ENCODE results near the gene FAM170B.

Gene FAM170B

DNA sequence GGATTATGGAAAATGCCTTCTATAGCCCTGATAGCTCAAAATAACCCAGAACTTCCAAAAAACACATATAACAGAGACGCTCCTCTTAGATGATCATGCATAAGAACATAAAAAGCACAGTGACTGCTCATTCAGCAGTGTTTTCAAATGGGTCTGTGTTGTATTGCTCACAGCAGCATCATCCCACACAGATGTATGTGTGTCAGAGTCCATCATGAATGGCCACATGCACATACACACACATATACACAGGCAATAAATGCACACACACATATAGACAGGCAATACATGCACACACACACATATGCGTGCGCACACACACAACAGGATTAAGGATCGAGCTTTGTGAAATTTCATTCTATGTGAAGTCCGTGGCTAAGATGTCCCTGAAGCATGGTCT, 28.2 kb upstream of the FAM170B start:
- Histone ChIP-seq H3K9ac (ENCODE audit: low read length in 5 of 5) (no peak overlapping the region), H3K36me3 (ENCODE audit: control insufficient read depth in 5 of 5, insufficient read depth in 5 of 5, low read length in 5 of 5) (peaks cover 0 to 41% (median 28%) of the 10 kb centered on the region in 5 donors), H3K4me1 (ENCODE audit: control insufficient read depth in 5 of 5, insufficient read depth in 5 of 5, low read length in 5 of 5) (peaks cover 0 to 4% (median 3%) of the 10 kb centered on the region in 5 donors), H3K9me3 (ENCODE audit: control insufficient read depth in 5 of 5, low read length in 5 of 5) (no peaks in the 10 kb centered on the region), H3K27ac (ENCODE audit: low read depth, low read length) (no peak overlapping the region), H3K4me3 (ENCODE audit: low read depth in 1 of 5, low read length in 5 of 5) (no peak overlapping the region), H3K27me3 (ENCODE audit: control insufficient read depth in 5 of 5, insufficient read depth in 4 of 5, low read length in 5 of 5) (no peaks in the 10 kb centered on the region)

DNA sequence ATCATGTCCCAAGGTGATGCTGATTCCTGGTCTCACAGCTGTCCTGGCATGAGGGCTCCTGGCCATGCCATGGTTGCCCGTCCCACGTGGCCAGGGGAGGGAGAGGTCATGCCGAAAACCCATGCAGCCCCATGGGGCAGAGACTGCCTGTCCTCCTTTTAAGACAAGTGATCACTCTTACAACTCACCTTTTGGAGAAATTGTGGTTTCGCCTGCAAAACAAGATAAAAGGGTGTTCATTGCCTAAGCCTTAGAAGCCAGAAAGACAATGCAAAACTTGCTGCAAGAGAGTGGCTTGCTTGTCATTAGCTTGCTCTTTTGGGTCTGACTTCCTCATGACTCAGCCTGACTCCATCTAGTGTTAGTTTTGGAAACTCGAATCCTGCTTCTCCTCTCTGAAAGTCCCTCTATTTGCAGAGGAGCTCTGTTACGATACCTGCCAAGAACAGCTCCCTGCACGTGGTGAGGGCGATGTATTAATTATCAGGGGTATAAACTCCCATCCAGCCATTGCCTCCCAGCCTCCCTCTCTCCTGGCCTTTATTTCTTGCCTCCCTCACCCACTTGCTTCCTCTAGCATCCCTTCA, 27.7 kb upstream of the FAM170B start:
- no peak overlapping the region for H3K27ac ChIP-seq (ENCODE audit: low read depth, low read length)
- no peaks in the 10 kb centered on the region for H3K27me3 ChIP-seq (ENCODE audit: control insufficient read depth in 5 of 5, insufficient read depth in 4 of 5, low read length in 5 of 5)
- H3K9me3 ChIP-seq (ENCODE audit: control insufficient read depth in 5 of 5, low read length in 5 of 5) = no peaks in the 10 kb centered on the region
- H3K36me3 ChIP-seq (ENCODE audit: control insufficient read depth in 5 of 5, insufficient read depth in 5 of 5, low read length in 5 of 5) = peaks cover 0 to 43% (median 23%) of the 10 kb centered on the region in 5 donors
- peaks cover 0 to 4% (median 3%) of the 10 kb centered on the region in 5 donors for H3K4me1 ChIP-seq (ENCODE audit: control insufficient read depth in 5 of 5, insufficient read depth in 5 of 5, low read length in 5 of 5)
- H3K9ac ChIP-seq (ENCODE audit: low read length in 5 of 5) = no peak overlapping the region
- no peak overlapping the region for H3K4me3 ChIP-seq (ENCODE audit: low read depth in 1 of 5, low read length in 5 of 5)

DNA sequence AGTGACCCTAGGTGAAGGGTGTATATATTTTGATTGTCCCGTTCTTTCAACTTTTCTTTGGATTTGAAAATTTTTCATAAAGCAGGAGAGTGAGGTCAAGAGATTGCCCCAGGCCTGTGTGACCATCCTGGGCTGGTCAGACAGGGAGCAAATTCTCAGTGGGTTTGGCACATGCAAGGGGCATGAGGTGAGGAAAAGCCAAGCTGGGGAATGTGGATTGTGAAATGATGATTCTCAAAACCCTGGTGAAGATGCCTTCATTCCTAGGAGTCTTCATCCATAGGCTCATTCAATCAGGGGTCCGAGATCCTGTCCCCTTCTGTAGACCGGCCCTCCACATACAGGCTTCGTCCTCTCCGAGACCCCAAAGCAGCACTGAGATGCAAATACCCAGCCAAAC, 27.0 kb upstream of the FAM170B start:
- H3K9me3 ChIP-seq (ENCODE audit: control insufficient read depth in 5 of 5, low read length in 5 of 5) = no peaks in the 10 kb centered on the region
- no peak overlapping the region for H3K4me3 ChIP-seq (ENCODE audit: low read depth in 1 of 5, low read length in 5 of 5)
- H3K4me1 ChIP-seq (ENCODE audit: control insufficient read depth in 5 of 5, insufficient read depth in 5 of 5, low read length in 5 of 5) = peaks cover 0 to 4% (median 3%) of the 10 kb centered on the region in 5 donors
- no peak overlapping the region for H3K27ac ChIP-seq (ENCODE audit: low read depth, low read length)
- no peaks in the 10 kb centered on the region for H3K27me3 ChIP-seq (ENCODE audit: control insufficient read depth in 5 of 5, insufficient read depth in 4 of 5, low read length in 5 of 5)
- H3K36me3 ChIP-seq (ENCODE audit: control insufficient read depth in 5 of 5, insufficient read depth in 5 of 5, low read length in 5 of 5) = peaks cover 0 to 40% (median 17%) of the 10 kb centered on the region in 5 donors
- no peak overlapping the region for H3K9ac ChIP-seq (ENCODE audit: low read length in 5 of 5)

DNA sequence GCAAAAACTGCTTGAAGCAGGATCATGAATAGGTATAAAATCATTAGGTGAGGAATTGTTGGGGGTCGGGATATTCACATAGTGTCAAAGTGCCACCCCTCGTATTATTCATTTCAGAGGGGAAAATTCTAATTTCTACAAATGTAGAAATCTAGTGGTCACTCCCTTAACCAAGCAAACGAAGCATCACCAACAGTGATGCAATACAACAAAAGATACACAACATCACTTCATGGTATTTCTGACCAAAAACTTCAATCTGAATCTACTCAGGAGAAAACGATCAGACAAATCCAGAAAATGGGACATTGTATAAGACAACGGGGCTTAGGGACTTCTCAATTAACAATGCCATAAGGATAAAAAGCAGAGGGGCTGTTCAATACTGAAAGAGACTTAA, 26.3 kb upstream of the FAM170B start:
- H3K27ac ChIP-seq (ENCODE audit: low read depth, low read length) = no peak overlapping the region
- peaks cover 0 to 4% (median 3%) of the 10 kb centered on the region in 5 donors for H3K4me1 ChIP-seq (ENCODE audit: control insufficient read depth in 5 of 5, insufficient read depth in 5 of 5, low read length in 5 of 5)
- H3K9ac ChIP-seq (ENCODE audit: low read length in 5 of 5) = no peak overlapping the region
- no peaks in the 10 kb centered on the region for H3K27me3 ChIP-seq (ENCODE audit: control insufficient read depth in 5 of 5, insufficient read depth in 4 of 5, low read length in 5 of 5)
- H3K4me3 ChIP-seq (ENCODE audit: low read depth in 1 of 5, low read length in 5 of 5) = no peak overlapping the region
- no peaks in the 10 kb centered on the region for H3K9me3 ChIP-seq (ENCODE audit: control insufficient read depth in 5 of 5, low read length in 5 of 5)
- H3K36me3 ChIP-seq (ENCODE audit: control insufficient read depth in 5 of 5, insufficient read depth in 5 of 5, low read length in 5 of 5) = peaks cover 0 to 40% (median 13%) of the 10 kb centered on the region in 5 donors

DNA sequence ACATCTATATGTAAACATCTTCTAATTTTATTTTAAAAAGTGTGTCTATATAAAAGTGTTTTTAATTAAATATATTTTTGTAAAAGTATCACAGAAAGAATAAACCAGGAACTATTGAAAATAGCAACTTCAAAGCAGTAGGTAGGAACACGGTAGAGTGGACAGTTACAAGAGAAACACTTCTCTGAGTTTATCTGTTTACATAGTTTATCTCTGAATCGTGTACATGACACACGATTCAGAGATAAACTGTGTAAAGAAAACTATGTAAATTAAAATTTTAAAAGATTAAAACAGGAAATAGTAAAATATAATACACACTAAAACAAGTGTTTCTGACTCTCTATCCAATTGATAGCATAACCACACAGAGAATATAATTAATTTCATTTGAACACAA, 25.1 kb upstream of the FAM170B start:
- Histone ChIP-seq H3K9ac (ENCODE audit: low read length in 5 of 5) (no peak overlapping the region), H3K4me3 (ENCODE audit: low read depth in 1 of 5, low read length in 5 of 5) (no peak overlapping the region), H3K27ac (ENCODE audit: low read depth, low read length) (no peak overlapping the region), H3K4me1 (ENCODE audit: control insufficient read depth in 5 of 5, insufficient read depth in 5 of 5, low read length in 5 of 5) (peaks cover 0 to 4% (median 3%) of the 10 kb centered on the region in 5 donors), H3K36me3 (ENCODE audit: control insufficient read depth in 5 of 5, insufficient read depth in 5 of 5, low read length in 5 of 5) (peaks cover 0 to 35% (median 12%) of the 10 kb centered on the region in 5 donors), H3K9me3 (ENCODE audit: control insufficient read depth in 5 of 5, low read length in 5 of 5) (no peaks in the 10 kb centered on the region), H3K27me3 (ENCODE audit: control insufficient read depth in 5 of 5, insufficient read depth in 4 of 5, low read length in 5 of 5) (no peaks in the 10 kb centered on the region)

DNA sequence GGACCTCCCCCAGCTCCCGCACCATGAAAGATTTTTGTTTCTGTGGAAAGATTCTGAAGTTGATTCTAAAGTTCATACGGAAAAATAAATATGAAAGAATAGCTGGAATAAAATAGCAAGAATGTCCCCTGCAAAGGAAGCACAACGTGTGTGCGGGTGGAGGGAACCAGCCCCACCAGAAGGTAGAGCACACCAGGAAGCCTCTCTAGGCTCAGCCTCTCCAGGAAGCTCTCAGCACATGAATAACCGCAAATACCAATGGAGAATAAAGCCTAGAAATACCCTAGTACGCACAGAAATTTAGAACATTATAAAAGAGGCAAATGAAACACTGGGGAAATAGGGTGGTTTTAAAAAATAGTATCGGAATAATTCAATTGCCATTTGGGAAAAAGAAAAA, 24.6 kb upstream of the FAM170B start:
- no peak overlapping the region for H3K27ac ChIP-seq (ENCODE audit: low read depth, low read length)
- H3K9me3 ChIP-seq (ENCODE audit: control insufficient read depth in 5 of 5, low read length in 5 of 5) = no peaks in the 10 kb centered on the region
- no peak overlapping the region for H3K9ac ChIP-seq (ENCODE audit: low read length in 5 of 5)
- H3K4me3 ChIP-seq (ENCODE audit: low read depth in 1 of 5, low read length in 5 of 5) = no peak overlapping the region
- peaks cover 0 to 35% (median 12%) of the 10 kb centered on the region in 5 donors for H3K36me3 ChIP-seq (ENCODE audit: control insufficient read depth in 5 of 5, insufficient read depth in 5 of 5, low read length in 5 of 5)
- peaks cover 0 to 4% (median 3%) of the 10 kb centered on the region in 5 donors for H3K4me1 ChIP-seq (ENCODE audit: control insufficient read depth in 5 of 5, insufficient read depth in 5 of 5, low read length in 5 of 5)
- no peaks in the 10 kb centered on the region for H3K27me3 ChIP-seq (ENCODE audit: control insufficient read depth in 5 of 5, insufficient read depth in 4 of 5, low read length in 5 of 5)

DNA sequence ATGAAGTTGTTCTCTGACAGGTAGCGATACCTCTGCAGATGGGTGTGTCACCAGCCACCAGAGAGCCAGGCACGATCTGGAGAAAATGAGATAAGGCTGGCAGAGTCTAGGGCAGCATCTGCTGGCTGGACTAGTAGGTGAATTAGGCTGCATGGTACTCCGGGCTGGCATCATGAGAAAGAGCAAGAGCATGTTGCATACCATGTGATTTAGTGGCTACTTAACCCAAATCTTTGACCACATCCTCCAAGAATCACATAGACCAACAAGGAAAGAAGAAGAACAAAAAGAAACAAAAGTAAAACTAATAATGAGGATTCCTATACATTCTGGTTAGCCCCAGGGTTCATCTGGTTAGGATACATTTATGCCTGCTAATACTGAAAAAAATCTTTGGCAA, 23.4 kb upstream of the FAM170B start:
- Histone ChIP-seq H3K36me3 (ENCODE audit: control insufficient read depth in 5 of 5, insufficient read depth in 5 of 5, low read length in 5 of 5) (peaks cover 0 to 29% (median 8%) of the 10 kb centered on the region in 5 donors), H3K27me3 (ENCODE audit: control insufficient read depth in 5 of 5, insufficient read depth in 4 of 5, low read length in 5 of 5) (peaks cover 0 to 2% (median 0%) of the 10 kb centered on the region in 5 donors), H3K9ac (ENCODE audit: low read length in 5 of 5) (no peak overlapping the region), H3K27ac (ENCODE audit: low read depth, low read length) (no peak overlapping the region), H3K4me1 (ENCODE audit: control insufficient read depth in 5 of 5, insufficient read depth in 5 of 5, low read length in 5 of 5) (peaks cover 0 to 4% (median 3%) of the 10 kb centered on the region in 5 donors), H3K9me3 (ENCODE audit: control insufficient read depth in 5 of 5, low read length in 5 of 5) (no peaks in the 10 kb centered on the region), H3K4me3 (ENCODE audit: low read depth in 1 of 5, low read length in 5 of 5) (no peak overlapping the region)

DNA sequence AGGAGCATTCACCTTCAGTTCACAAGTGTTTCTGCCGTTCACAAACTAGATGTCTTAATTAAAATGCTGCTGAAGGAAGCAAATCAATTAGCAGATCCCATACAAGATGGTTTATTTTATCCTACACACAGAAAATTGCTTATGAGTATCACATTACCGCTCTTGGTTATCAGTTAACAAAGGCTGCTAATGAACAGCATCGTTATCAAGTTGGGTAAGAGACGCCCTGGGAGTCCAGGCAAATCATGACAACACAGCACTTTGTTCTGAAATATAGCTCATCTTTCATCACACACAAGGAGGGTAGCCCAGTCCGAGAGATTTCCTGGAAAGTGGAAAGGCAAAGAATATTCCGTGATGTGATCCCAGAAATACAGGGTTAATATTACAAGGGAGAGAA, 20.8 kb upstream of the FAM170B start:
- Histone ChIP-seq H3K9me3 (ENCODE audit: control insufficient read depth in 5 of 5, low read length in 5 of 5) (no peaks in the 10 kb centered on the region), H3K9ac (ENCODE audit: low read length in 5 of 5) (no peak overlapping the region), H3K4me3 (ENCODE audit: low read depth in 1 of 5, low read length in 5 of 5) (no peak overlapping the region), H3K4me1 (ENCODE audit: control insufficient read depth in 5 of 5, insufficient read depth in 5 of 5, low read length in 5 of 5) (peaks cover 0 to 8% (median 2%) of the 10 kb centered on the region in 5 donors), H3K27ac (ENCODE audit: low read depth, low read length) (no peak overlapping the region), H3K36me3 (ENCODE audit: control insufficient read depth in 5 of 5, insufficient read depth in 5 of 5, low read length in 5 of 5) (peaks cover 0 to 22% (median 4%) of the 10 kb centered on the region in 5 donors), H3K27me3 (ENCODE audit: control insufficient read depth in 5 of 5, insufficient read depth in 4 of 5, low read length in 5 of 5) (peaks cover 0 to 2% (median 0%) of the 10 kb centered on the region in 5 donors)

DNA sequence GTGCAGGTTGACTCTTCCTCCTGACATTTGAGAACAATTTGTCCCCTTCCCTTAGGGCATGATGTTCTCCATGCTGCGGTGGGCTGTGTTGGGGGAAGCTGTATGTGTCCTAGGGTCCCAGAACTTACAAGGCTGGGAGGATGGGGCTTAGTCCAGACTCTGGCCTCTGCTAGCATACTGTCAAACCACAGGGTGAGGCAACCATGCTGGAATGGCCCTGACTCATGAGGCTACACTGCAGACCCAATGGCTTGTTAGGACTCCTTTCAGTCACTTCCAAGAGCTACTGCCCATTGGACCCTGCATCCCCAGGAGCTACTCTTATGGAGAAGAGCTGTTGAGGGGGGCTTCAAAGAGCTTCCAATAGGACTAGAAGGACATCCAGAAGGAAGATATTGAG, 20.1 kb upstream of the FAM170B start:
- Histone ChIP-seq H3K4me3 (ENCODE audit: low read depth in 1 of 5, low read length in 5 of 5) (no peak overlapping the region), H3K9me3 (ENCODE audit: control insufficient read depth in 5 of 5, low read length in 5 of 5) (no peaks in the 10 kb centered on the region), H3K36me3 (ENCODE audit: control insufficient read depth in 5 of 5, insufficient read depth in 5 of 5, low read length in 5 of 5) (peaks cover 0 to 22% (median 4%) of the 10 kb centered on the region in 5 donors), H3K27ac (ENCODE audit: low read depth, low read length) (no peak overlapping the region), H3K9ac (ENCODE audit: low read length in 5 of 5) (no peak overlapping the region), H3K27me3 (ENCODE audit: control insufficient read depth in 5 of 5, insufficient read depth in 4 of 5, low read length in 5 of 5) (peaks cover 0 to 2% (median 0%) of the 10 kb centered on the region in 5 donors), H3K4me1 (ENCODE audit: control insufficient read depth in 5 of 5, insufficient read depth in 5 of 5, low read length in 5 of 5) (peaks cover 0 to 8% (median 2%) of the 10 kb centered on the region in 5 donors)

DNA sequence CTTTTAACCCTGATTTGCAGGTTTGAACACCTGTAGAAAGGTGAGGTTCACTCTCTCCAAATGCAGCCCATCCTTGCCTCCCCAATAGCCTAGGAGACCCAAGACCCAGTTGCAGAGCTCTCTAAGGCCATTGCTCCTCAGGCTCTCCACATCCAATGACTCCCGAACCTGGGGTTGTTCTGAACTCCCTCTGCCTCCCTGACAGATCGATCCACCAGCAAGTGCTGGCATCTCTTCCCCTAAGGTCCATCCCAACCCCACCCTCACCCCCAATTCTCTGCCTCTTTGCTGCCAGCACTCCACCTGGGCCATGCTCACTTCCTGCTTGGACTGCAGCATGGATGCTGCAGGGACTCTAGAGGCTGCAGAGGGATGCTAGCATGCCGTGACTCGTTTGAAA, 19.3 kb upstream of the FAM170B start:
- Histone ChIP-seq H3K9me3 (ENCODE audit: control insufficient read depth in 5 of 5, low read length in 5 of 5) (peaks cover 0 to 3% (median 0%) of the 10 kb centered on the region in 5 donors), H3K27me3 (ENCODE audit: control insufficient read depth in 5 of 5, insufficient read depth in 4 of 5, low read length in 5 of 5) (peaks cover 0 to 2% (median 0%) of the 10 kb centered on the region in 5 donors), H3K4me3 (ENCODE audit: low read depth in 1 of 5, low read length in 5 of 5) (no peak overlapping the region), H3K27ac (ENCODE audit: low read depth, low read length) (no peak overlapping the region), H3K9ac (ENCODE audit: low read length in 5 of 5) (no peak overlapping the region), H3K4me1 (ENCODE audit: control insufficient read depth in 5 of 5, insufficient read depth in 5 of 5, low read length in 5 of 5) (peaks cover 0 to 8% (median 2%) of the 10 kb centered on the region in 5 donors), H3K36me3 (ENCODE audit: control insufficient read depth in 5 of 5, insufficient read depth in 5 of 5, low read length in 5 of 5) (peaks cover 0 to 22% (median 4%) of the 10 kb centered on the region in 5 donors)

All from subcutaneous abdominal adipose tissue (tissue), 5 donors.